Astrocyte (in vitro differentiated cells and primary cell): ENCODE results near the gene MAN1A1. TPM values are rescaled to one million over a fixed set of nuclear protein-coding genes. Genes with fewer than 3 reads are reported as not detected.

Experiments
- DNase-seq: peaks from one replicate; pipeline ENCODE4 v3.0.0-alpha.2; 2010; ENCODE audit warnings: low read depth
- FAIRE-seq: peaks from 2 replicates; lab custom pipeline; 2011; peaks lifted over from hg19 to GRCh38; lab: Jason Lieb, UNC
- H2AFZ ChIP-seq: 2 replicates; pipeline ENCODE4 v1.6.0; 2012; ENCODE audit warnings: low read depth, low read length, inconsistent platforms
- H3K27ac ChIP-seq: 2 replicates; pipeline ENCODE4 v1.5.1; 2011; ENCODE audit warnings: low read depth, low read length, inconsistent platforms
- H3K27me3 ChIP-seq: 2 replicates; pipeline ENCODE4 v1.6.0; 2011; ENCODE audit warnings: low read length, inconsistent platforms; ENCODE audit not compliant: insufficient read depth
- H3K36me3 ChIP-seq: 2 replicates; pipeline ENCODE4 v1.5.1; 2011; ENCODE audit warnings: low read length, inconsistent platforms; ENCODE audit not compliant: insufficient read depth
- H3K4me1 ChIP-seq: 2 replicates; pipeline ENCODE4 v1.5.1; 2011; ENCODE audit warnings: low read length, inconsistent platforms; ENCODE audit not compliant: insufficient read depth
- H3K4me2 ChIP-seq: 2 replicates; pipeline ENCODE4 v1.6.0; 2012; ENCODE audit warnings: low read length, inconsistent platforms
- H3K4me3 ChIP-seq: 2 replicates; pipeline ENCODE4 v1.5.1; 2011; ENCODE audit warnings: low read depth, mild to moderate bottlenecking, low read length, inconsistent platforms; ENCODE audit not compliant: insufficient read depth
- H3K79me2 ChIP-seq: 2 replicates; pipeline ENCODE4 v1.6.0; 2012; ENCODE audit warnings: mild to moderate bottlenecking, low read length, inconsistent platforms; ENCODE audit not compliant: insufficient read depth
- H3K9ac ChIP-seq: 2 replicates; pipeline ENCODE4 v1.6.0; 2012; ENCODE audit warnings: mild to moderate bottlenecking, low read length, inconsistent platforms
- H3K9me3 ChIP-seq: 2 replicates; pipeline ENCODE4 v1.5.1; 2012; ENCODE audit warnings: low read depth, mild to moderate bottlenecking, low read length, inconsistent platforms; ENCODE audit not compliant: insufficient read depth
- H4K20me1 ChIP-seq: 2 replicates; pipeline ENCODE4 v1.6.0; 2012; ENCODE audit warnings: low read length, inconsistent platforms; ENCODE audit not compliant: insufficient read depth
- H3K27ac Mint-ChIP-seq: one replicate; pipeline ENCODE4 v1.8.0; 2021; ENCODE audit warnings: mild to moderate bottlenecking, mixed read lengths; ENCODE audit not compliant: unreplicated experiment
- H3K27me3 Mint-ChIP-seq: one replicate; pipeline ENCODE4 v1.8.0; 2021; ENCODE audit warnings: low read depth, mixed read lengths; ENCODE audit not compliant: unreplicated experiment
- H3K36me3 Mint-ChIP-seq: one replicate; pipeline ENCODE4 v1.8.0; 2021; ENCODE audit warnings: low read depth, mixed read lengths; ENCODE audit not compliant: unreplicated experiment
- H3K4me1 Mint-ChIP-seq: one replicate; pipeline ENCODE4 v1.8.0; 2021; ENCODE audit warnings: low read depth, mixed read lengths; ENCODE audit not compliant: unreplicated experiment
- H3K4me3 Mint-ChIP-seq: one replicate; pipeline ENCODE4 v1.8.0; 2021; ENCODE audit warnings: mild to moderate bottlenecking, moderate library complexity, mixed read lengths; ENCODE audit not compliant: unreplicated experiment
- H3K9me3 Mint-ChIP-seq: one replicate; pipeline ENCODE4 v1.8.0; 2021; ENCODE audit warnings: mild to moderate bottlenecking, mixed read lengths; ENCODE audit not compliant: unreplicated experiment
- CTCF ChIP-seq: IDR thresholded peaks from 2 replicates; pipeline ENCODE4 v1.5.1; 2011; ENCODE audit warnings: low read depth, mild to moderate bottlenecking, inconsistent platforms, low read length, moderate library complexity; ENCODE audit not compliant: insufficient read depth
- EZH2 ChIP-seq: IDR thresholded peaks from 2 replicates; pipeline ENCODE4 v1.6.1; 2012; ENCODE audit warnings: mild to moderate bottlenecking, low read length, inconsistent platforms; ENCODE audit not compliant: insufficient read depth
- total RNA-seq: library from RNA; stranded (reverse); gene quantifications from 2 replicates; pipeline ENCODE4 v1.2.1, GENCODE V29; 2021

Gene MAN1A1
- total RNA-seq, 1 donor from 2014 or later, result 11.7 TPM

- Mint-ChIP-seq H3K36me3 (peaks cover 7% of the 10 kb centered on the region), H3K4me3 (no peak overlapping the region), H3K27me3 (no peaks in the 10 kb centered on the region), H3K4me1 (no peaks in the 10 kb centered on the region), H3K9me3 (no peaks in the 10 kb centered on the region), H3K27ac (no peak overlapping the region)
- H3K36me3 ChIP-seq, result no peaks in the 10 kb centered on the region
- FAIRE-seq, result no peak
- H3K79me2 ChIP-seq, result no peaks in the 10 kb centered on the region
- H3K27ac ChIP-seq, result no peak overlapping the region
- H3K9ac ChIP-seq, result no peak overlapping the region
- H3K4me3 ChIP-seq, result no peak overlapping the region
- no peaks in the 10 kb centered on the region for H3K27me3 ChIP-seq
- no peaks in the 10 kb centered on the region for H3K4me1 ChIP-seq
- no peaks in the 10 kb centered on the region for H3K9me3 ChIP-seq
- H4K20me1 ChIP-seq, result no peaks in the 10 kb centered on the region
- DNase-seq, result no peak
- no peak overlapping the region for H3K4me2 ChIP-seq
- TF ChIP-seq EZH2 (no peak), CTCF (no peak)
- no peak overlapping the region for H2AFZ ChIP-seq
Observed at GRCh38 chr6:119189498-119189897, 160.1 kb downstream of the MAN1A1 start.

GRCh38 chr6:119187596-119187995, 162.0 kb downstream of the MAN1A1 start:
- no peak for TF ChIP-seq EZH2
- no peaks in the 10 kb centered on the region for H3K4me1 Mint-ChIP-seq
- H3K27me3 Mint-ChIP-seq, result no peaks in the 10 kb centered on the region
- Histone ChIP-seq H3K79me2 (no peaks in the 10 kb centered on the region), H3K4me2 (no peak overlapping the region), H3K27me3 (no peaks in the 10 kb centered on the region), H3K27ac (no peak overlapping the region), H4K20me1 (no peaks in the 10 kb centered on the region), H3K36me3 (no peaks in the 10 kb centered on the region), H2AFZ (no peak overlapping the region), H3K4me1 (no peaks in the 10 kb centered on the region), H3K9me3 (no peaks in the 10 kb centered on the region), H3K4me3 (no peak overlapping the region), H3K9ac (no peak overlapping the region)
- peaks cover 7% of the 10 kb centered on the region for H3K36me3 Mint-ChIP-seq
- no peak for DNase-seq
- H3K9me3 Mint-ChIP-seq, result no peaks in the 10 kb centered on the region
- no peak overlapping the region for H3K4me3 Mint-ChIP-seq
- no peak for FAIRE-seq
- no peak overlapping the region for H3K27ac Mint-ChIP-seq

- no peak for FAIRE-seq
- Histone ChIP-seq H3K36me3 (no peaks in the 10 kb centered on the region), H3K9ac (no peak overlapping the region)
Observed at GRCh38 chr6:119186490-119186889, 163.1 kb downstream of the MAN1A1 start.

More at GRCh38 chr6:119186490-119186889, 163.1 kb downstream of the MAN1A1 start:
- no peaks in the 10 kb centered on the region for H3K9me3 ChIP-seq
- Mint-ChIP-seq H3K9me3 (no peaks in the 10 kb centered on the region), H3K27ac (no peak overlapping the region), H3K4me1 (no peaks in the 10 kb centered on the region), H3K27me3 (no peaks in the 10 kb centered on the region), H3K36me3 (peaks cover 7% of the 10 kb centered on the region), H3K4me3 (no peak overlapping the region)
- H3K4me2 ChIP-seq, result no peak overlapping the region
- H3K4me1 ChIP-seq, result no peaks in the 10 kb centered on the region
- H2AFZ ChIP-seq, result no peak overlapping the region
- H3K27me3 ChIP-seq, result no peaks in the 10 kb centered on the region
- TF ChIP-seq CTCF (no peak), EZH2 (no peak)
- H3K4me3 ChIP-seq, result no peak overlapping the region
- DNase-seq, result no peak
- H4K20me1 ChIP-seq, result no peaks in the 10 kb centered on the region
- H3K79me2 ChIP-seq, result no peaks in the 10 kb centered on the region
- no peak overlapping the region for H3K27ac ChIP-seq
